ENCODE measurements around the gene URI1. TPM values are rescaled to one million over a fixed set of nuclear protein-coding genes. Genes with fewer than 3 reads are reported as not detected.

The URI1 gene
- total RNA-seq, 1 donor from 2014 or later, result 63.2 TPM

DNA sequence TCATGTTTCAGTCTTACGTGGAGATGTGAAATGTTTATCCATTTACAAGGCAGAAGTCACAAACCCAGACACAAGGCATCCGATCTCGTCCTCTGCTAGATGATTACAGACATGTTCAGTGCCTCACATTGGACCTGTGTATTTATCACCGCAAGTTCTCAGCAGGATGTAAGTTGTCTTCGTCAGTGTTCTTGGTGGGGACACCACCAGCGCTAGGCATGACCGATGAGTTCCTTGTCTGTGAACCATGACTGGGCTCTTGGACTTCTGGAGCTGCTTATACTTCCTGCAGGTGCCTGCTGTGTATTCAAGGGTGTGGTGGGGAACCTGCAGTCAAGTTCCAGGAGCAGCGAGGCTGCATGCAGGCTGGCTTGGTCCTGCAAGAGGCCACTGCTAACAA is 105.4 kb downstream of the URI1 start:
- Mint-ChIP-seq H3K9me3 (no peaks in the 10 kb centered on the region), H3K4me1 (ENCODE audit: unreplicated experiment) (peaks cover 29% of the 10 kb centered on the region), H3K36me3 (no peaks in the 10 kb centered on the region), H3K4me3 (no peak overlapping the region), H3K27ac (no peak overlapping the region), H3K27me3 (peaks cover 7% of the 10 kb centered on the region)
- TF ChIP-seq, protein P1, sequence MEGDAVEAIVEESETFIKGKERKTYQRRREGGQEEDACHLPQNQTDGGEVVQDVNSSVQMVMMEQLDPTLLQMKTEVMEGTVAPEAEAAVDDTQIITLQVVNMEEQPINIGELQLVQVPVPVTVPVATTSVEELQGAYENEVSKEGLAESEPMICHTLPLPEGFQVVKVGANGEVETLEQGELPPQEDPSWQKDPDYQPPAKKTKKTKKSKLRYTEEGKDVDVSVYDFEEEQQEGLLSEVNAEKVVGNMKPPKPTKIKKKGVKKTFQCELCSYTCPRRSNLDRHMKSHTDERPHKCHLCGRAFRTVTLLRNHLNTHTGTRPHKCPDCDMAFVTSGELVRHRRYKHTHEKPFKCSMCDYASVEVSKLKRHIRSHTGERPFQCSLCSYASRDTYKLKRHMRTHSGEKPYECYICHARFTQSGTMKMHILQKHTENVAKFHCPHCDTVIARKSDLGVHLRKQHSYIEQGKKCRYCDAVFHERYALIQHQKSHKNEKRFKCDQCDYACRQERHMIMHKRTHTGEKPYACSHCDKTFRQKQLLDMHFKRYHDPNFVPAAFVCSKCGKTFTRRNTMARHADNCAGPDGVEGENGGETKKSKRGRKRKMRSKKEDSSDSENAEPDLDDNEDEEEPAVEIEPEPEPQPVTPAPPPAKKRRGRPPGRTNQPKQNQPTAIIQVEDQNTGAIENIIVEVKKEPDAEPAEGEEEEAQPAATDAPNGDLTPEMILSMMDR (conservative IDR thresholded peaks at IDR 0.05), result no peak
- DNase-seq (ENCODE audit: extremely low spot score, unreplicated experiment), result no peak

DNA sequence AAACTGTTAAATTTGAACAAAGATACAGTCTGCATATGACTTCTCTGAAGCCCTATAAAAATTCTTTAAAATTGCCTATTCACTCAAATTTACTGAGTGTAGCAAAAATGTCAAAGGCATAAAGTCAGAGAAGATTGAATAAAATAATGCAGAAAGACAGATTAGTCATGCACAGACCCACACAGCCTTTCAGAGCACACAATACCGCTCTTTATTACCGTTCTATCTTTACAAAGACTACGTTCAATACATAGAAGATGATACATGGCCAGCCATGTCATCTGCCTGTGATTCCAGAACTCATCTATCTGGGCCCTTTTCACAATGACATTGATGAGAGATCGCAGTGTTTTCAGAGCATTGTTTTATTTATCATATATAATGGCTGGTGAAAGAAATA is 107.2 kb downstream of the URI1 start:
- H3K27me3 Mint-ChIP-seq, result peaks cover 7% of the 10 kb centered on the region
- no peak overlapping the region for H3K4me3 Mint-ChIP-seq
- no peaks in the 10 kb centered on the region for H3K9me3 Mint-ChIP-seq
- no peak for DNase-seq (ENCODE audit: extremely low spot score, unreplicated experiment)
- H3K4me1 Mint-ChIP-seq (ENCODE audit: unreplicated experiment), result peaks cover 29% of the 10 kb centered on the region
- TF ChIP-seq, protein P1 (conservative IDR thresholded peaks at IDR 0.05), result no peak
- no peaks in the 10 kb centered on the region for H3K36me3 Mint-ChIP-seq
- no peak overlapping the region for H3K27ac Mint-ChIP-seq

DNA sequence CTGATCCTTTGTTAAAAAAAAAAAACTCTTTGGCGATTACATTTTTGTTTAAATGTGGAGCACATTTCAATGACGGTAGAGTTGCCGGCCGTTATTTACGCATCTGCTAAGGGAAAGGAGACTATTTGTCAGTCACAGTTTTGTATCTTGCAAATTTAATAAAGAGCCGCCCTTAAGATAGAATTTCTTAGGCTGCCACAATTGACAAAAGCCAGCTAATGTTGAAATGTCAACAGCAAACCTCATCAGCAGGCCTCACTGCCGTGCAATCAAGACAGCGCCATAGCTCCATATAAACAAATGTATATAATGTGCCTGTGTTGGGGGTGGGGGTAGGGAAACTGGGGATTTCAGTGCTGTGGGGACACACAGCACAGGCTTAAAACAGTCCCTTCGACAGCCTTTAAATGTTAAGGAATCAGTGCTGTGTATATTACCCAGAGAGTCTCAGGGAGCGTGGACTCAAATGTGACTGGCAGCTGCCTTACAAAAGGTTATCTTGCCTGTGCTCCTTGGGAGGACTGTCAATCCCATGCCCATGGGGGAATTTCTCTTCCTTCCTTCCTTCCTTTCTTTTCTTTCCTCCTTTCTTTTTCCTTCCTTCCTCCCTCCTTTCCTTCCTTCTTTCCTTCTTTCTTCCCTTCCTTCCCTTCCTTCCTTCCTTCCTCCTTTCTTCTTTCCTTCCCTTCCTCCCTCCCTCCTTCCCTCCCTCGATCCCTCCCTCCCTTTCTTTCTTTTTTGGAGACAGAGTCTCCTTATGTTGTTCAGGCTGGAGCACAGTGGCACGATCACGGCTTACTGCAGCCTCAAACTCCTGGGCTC is 108.0 kb downstream of the URI1 start:
- no peaks in the 10 kb centered on the region for H3K36me3 Mint-ChIP-seq
- peaks cover 29% of the 10 kb centered on the region for H3K4me1 Mint-ChIP-seq (ENCODE audit: unreplicated experiment)
- TF ChIP-seq, protein P1 (conservative IDR thresholded peaks at IDR 0.05), result no peak
- peaks cover 7% of the 10 kb centered on the region for H3K27me3 Mint-ChIP-seq
- H3K9me3 Mint-ChIP-seq, result no peaks in the 10 kb centered on the region
- H3K4me3 Mint-ChIP-seq, result peak overlapping the region; percentile 21
- no peak for DNase-seq (ENCODE audit: extremely low spot score, unreplicated experiment)
- H3K27ac Mint-ChIP-seq, result peak overlapping the region; percentile 38

DNA sequence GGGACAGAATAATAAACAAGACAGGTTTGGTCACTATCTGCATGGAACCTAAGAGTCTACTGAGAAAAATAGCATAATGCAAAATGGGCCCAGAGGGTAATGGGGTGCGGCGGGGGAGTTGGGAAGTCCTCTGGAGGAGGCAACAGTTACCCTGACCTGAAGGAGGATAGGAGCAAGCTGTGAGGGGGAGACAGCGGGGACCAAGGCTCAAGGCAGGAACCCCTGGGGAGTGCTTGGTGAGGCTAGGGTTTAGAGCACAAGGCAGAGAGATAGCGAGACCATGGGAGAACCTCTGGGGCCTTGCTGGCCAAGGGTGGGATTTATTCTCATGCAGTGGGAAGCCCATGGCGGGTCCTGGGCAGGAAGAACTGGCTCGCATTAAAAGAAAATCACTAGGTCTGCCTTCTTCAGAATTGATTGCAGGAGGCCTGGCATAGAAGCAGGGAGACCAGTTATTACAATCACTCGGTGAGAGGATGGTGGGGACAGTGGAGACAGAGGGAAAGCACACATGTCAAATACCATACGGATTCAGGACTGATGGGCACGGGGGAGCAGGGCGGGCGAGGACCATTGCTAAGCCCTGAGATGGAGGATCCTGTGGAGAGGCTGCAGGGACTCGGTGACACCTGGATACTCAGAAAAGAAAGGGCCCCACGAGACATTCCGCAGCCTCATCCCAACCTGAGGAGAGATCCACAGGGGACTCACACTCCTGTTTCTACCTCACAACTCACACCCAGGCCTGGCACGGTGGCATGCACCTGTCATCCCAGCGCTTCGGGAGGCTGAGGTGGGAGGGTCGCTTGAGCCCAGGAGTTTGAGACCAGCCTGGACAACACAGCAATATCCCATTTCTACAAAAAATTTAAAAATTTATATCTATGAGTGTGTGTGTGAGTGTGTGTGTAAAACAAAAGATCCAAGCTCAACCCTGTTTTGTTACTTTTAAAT is 110.4 kb downstream of the URI1 start:
- no peaks in the 10 kb centered on the region for H3K36me3 Mint-ChIP-seq
- H3K27me3 Mint-ChIP-seq, result peaks cover 7% of the 10 kb centered on the region
- no peak overlapping the region for H3K4me3 Mint-ChIP-seq
- peaks cover 16% of the 10 kb centered on the region for H3K4me1 Mint-ChIP-seq (ENCODE audit: unreplicated experiment)
- TF ChIP-seq, protein P1 (conservative IDR thresholded peaks at IDR 0.05), result no peak
- H3K27ac Mint-ChIP-seq, result peak overlapping the region; percentile 17
- H3K9me3 Mint-ChIP-seq, result no peaks in the 10 kb centered on the region
- DNase-seq (ENCODE audit: extremely low spot score, unreplicated experiment), result no peak

GRCh38 chr19:30053558-30053957 is 111.5 kb downstream of the URI1 start:
- no peak overlapping the region for H3K27ac Mint-ChIP-seq
- no peak for DNase-seq (ENCODE audit: extremely low spot score, unreplicated experiment)
- H3K4me1 Mint-ChIP-seq (ENCODE audit: unreplicated experiment), result peaks cover 13% of the 10 kb centered on the region
- no peaks in the 10 kb centered on the region for H3K36me3 Mint-ChIP-seq
- TF ChIP-seq, protein P1 (conservative IDR thresholded peaks at IDR 0.05), result no peak
- no peaks in the 10 kb centered on the region for H3K9me3 Mint-ChIP-seq
- no peak overlapping the region for H3K4me3 Mint-ChIP-seq
- H3K27me3 Mint-ChIP-seq, result peaks cover 7% of the 10 kb centered on the region

Data from type B pancreatic cell (in vitro differentiated cells).